SK-N-SH treated with all-trans-retinoic acid at 6 μM for 48 hours (cell line): ENCODE measurements around the gene MAN1A2.

ENCODE experiments used
- ATAC-seq: fragments of 200-7000 bp; cut with Tn5 transposase; 3 replicates; pipeline ENCODE4 v1.9.1; 2020; ENCODE audit warnings: mild to moderate bottlenecking, moderate library complexity
- ARNTL ChIP-seq: fragments of 450-650 bp; formaldehyde crosslinking; IDR thresholded peaks from 2 replicates; pipeline ENCODE4 v1.5.0; 2020; ENCODE audit warnings: low read depth, mild to moderate bottlenecking, moderate library complexity, borderline replicate concordance
- BACH2 ChIP-seq: fragments of 250-450 bp; sonication (Bioruptor Pico); IDR thresholded peaks from 2 replicates; pipeline ENCODE4 v1.9.0; 2021; ENCODE audit warnings: mild to moderate bottlenecking, borderline replicate concordance
- CSDC2 ChIP-seq: fragments of 250-450 bp; sonication (Bioruptor Pico); IDR thresholded peaks from 2 replicates; pipeline ENCODE4 v1.5.0; 2020; ENCODE audit warnings: mild to moderate bottlenecking, moderate library complexity
- ESRRG ChIP-seq: fragments of 250-450 bp; sonication (Bioruptor Pico); IDR thresholded peaks from 2 replicates; pipeline ENCODE4 v1.6.1; 2021; ENCODE audit warnings: mild to moderate bottlenecking
- GLIS3 ChIP-seq: fragments of 250-450 bp; sonication (Bioruptor Pico); IDR thresholded peaks from 2 replicates; pipeline ENCODE4 v1.5.0; 2020; ENCODE audit warnings: mild to moderate bottlenecking, moderate library complexity
- ISL1 ChIP-seq: fragments of 250-450 bp; sonication (Bioruptor Pico); IDR thresholded peaks from 2 replicates; pipeline ENCODE4 v2.1.2; 2022; ENCODE audit warnings: mild to moderate bottlenecking, moderate library complexity
- OSR1 ChIP-seq: fragments of 250-450 bp; sonication (Bioruptor Pico); IDR thresholded peaks from 2 replicates; pipeline ENCODE4 v1.8.0; 2022; ENCODE audit warnings: moderate library complexity, mild to moderate bottlenecking, inconsistent platforms
- PPARA ChIP-seq: fragments of 250-450 bp; sonication (Bioruptor Pico); IDR thresholded peaks from 2 replicates; pipeline ENCODE4 v1.5.0; 2020; ENCODE audit warnings: mild to moderate bottlenecking, borderline replicate concordance
- RARB ChIP-seq: fragments of 250-450 bp; sonication (Bioruptor Pico); IDR thresholded peaks from 2 replicates; pipeline ENCODE4 v1.8.0; 2021; ENCODE audit warnings: mild to moderate bottlenecking, moderate library complexity
- SNAI2 ChIP-seq: fragments of 250-450 bp; sonication (Bioruptor Pico); IDR thresholded peaks from 2 replicates; pipeline ENCODE4 v1.5.0; 2020; ENCODE audit warnings: mild to moderate bottlenecking, moderate library complexity
- TCF4 ChIP-seq: fragments of 250-450 bp; sonication (Bioruptor Pico); IDR thresholded peaks from 2 replicates; pipeline ENCODE4 v1.8.0; 2021; ENCODE audit warnings: mild to moderate bottlenecking, moderate library complexity, borderline replicate concordance
- TOX ChIP-seq: fragments of 250-450 bp; sonication (Bioruptor Pico); IDR thresholded peaks from 2 replicates; pipeline ENCODE4 v1.8.0; 2021; ENCODE audit warnings: mild to moderate bottlenecking, moderate library complexity, borderline replicate concordance
- ZC3H10 ChIP-seq: fragments of 250-450 bp; sonication (Bioruptor Pico); IDR thresholded peaks from 2 replicates; pipeline ENCODE4 v1.5.1; 2021; ENCODE audit warnings: mild to moderate bottlenecking, moderate library complexity
- ZFP3 ChIP-seq: fragments of 250-450 bp; sonication (Bioruptor Pico); IDR thresholded peaks from 2 replicates; pipeline ENCODE4 v1.5.0; 2020; ENCODE audit warnings: mild to moderate bottlenecking, moderate library complexity
- ZFP30 ChIP-seq: fragments of 450-650 bp; formaldehyde crosslinking; IDR thresholded peaks from 2 replicates; pipeline ENCODE4 v1.5.0; 2022; ENCODE audit warnings: mild to moderate bottlenecking, moderate library complexity
- ZNF70 ChIP-seq: fragments of 450-650 bp; formaldehyde crosslinking; IDR thresholded peaks from 2 replicates; pipeline ENCODE4 v1.5.0; 2020; ENCODE audit warnings: mild to moderate bottlenecking, moderate library complexity
- ZNF8 ChIP-seq: fragments of 450-650 bp; formaldehyde crosslinking; IDR thresholded peaks from 2 replicates; pipeline ENCODE4 v1.5.0; 2020; ENCODE audit warnings: mild to moderate bottlenecking, moderate library complexity
- TF ChIP-seq, protein P1 (sequence below): fragments of 250-450 bp; sonication (Bioruptor Pico); IDR thresholded peaks from 2 replicates; pipeline ENCODE4 v1.8.0; 2020; ENCODE audit warnings: mild to moderate bottlenecking, moderate library complexity, borderline replicate concordance
- TF ChIP-seq, protein P2 (sequence below): fragments of 250-450 bp; sonication (Bioruptor Pico); IDR thresholded peaks from 2 replicates; pipeline ENCODE4 v1.8.0; 2021; ENCODE audit warnings: low read depth, mild to moderate bottlenecking, moderate library complexity, borderline replicate concordance
- TF ChIP-seq, protein P3 (sequence below): fragments of 250-450 bp; sonication (Bioruptor Pico); IDR thresholded peaks from 2 replicates; pipeline ENCODE4 v1.5.1; 2020; ENCODE audit warnings: low read depth, mild to moderate bottlenecking, moderate library complexity
- TF ChIP-seq, protein P4 (sequence below): fragments of 250-450 bp; sonication (Bioruptor Pico); IDR thresholded peaks from 2 replicates; pipeline ENCODE4 v1.5.0; 2020; ENCODE audit warnings: mild to moderate bottlenecking, moderate library complexity
- TF ChIP-seq, protein P5 (sequence below): fragments of 250-450 bp; sonication (Bioruptor Pico); IDR thresholded peaks from 2 replicates; pipeline ENCODE4 v1.5.1; 2021; ENCODE audit warnings: mild to moderate bottlenecking, moderate library complexity

MAN1A2 gene

DNA sequence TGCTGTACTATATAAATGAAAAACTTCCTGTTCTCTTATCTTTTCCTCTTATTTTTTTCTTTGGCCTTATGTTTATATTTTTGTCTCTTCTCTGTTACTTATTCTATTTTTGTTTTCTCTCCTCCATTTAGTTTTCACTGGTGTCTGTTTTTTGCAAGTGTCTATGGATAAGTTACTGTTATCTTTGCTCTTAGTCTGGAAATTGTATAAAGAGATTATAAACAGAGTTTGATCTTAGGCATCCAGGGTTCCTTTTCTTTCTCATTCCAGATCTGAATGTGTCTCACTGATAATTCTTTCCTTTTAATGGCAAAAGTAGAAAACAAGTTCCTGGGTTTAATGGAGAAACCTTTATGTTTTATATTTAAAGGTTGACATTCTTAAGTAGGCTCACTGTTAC, 34.5 kb downstream of the MAN1A2 start:
- TF ChIP-seq RARB (CRISPR knock-in tag) = no peak
- TF ChIP-seq ZNF8 (CRISPR knock-in tag) = no peak
- TF ChIP-seq ZC3H10 = no peak
- TF ChIP-seq, protein P1, sequence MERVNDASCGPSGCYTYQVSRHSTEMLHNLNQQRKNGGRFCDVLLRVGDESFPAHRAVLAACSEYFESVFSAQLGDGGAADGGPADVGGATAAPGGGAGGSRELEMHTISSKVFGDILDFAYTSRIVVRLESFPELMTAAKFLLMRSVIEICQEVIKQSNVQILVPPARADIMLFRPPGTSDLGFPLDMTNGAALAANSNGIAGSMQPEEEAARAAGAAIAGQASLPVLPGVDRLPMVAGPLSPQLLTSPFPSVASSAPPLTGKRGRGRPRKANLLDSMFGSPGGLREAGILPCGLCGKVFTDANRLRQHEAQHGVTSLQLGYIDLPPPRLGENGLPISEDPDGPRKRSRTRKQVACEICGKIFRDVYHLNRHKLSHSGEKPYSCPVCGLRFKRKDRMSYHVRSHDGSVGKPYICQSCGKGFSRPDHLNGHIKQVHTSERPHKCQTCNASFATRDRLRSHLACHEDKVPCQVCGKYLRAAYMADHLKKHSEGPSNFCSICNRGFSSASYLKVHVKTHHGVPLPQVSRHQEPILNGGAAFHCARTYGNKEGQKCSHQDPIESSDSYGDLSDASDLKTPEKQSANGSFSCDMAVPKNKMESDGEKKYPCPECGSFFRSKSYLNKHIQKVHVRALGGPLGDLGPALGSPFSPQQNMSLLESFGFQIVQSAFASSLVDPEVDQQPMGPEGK = no peak
- no peak for TF ChIP-seq ISL1 (CRISPR knock-in tag)
- no peak for TF ChIP-seq GLIS3 (CRISPR knock-in tag)
- no peak for TF ChIP-seq OSR1 (CRISPR knock-in tag)
- no peak for TF ChIP-seq TOX (CRISPR knock-in tag)
- TF ChIP-seq, protein P2, sequence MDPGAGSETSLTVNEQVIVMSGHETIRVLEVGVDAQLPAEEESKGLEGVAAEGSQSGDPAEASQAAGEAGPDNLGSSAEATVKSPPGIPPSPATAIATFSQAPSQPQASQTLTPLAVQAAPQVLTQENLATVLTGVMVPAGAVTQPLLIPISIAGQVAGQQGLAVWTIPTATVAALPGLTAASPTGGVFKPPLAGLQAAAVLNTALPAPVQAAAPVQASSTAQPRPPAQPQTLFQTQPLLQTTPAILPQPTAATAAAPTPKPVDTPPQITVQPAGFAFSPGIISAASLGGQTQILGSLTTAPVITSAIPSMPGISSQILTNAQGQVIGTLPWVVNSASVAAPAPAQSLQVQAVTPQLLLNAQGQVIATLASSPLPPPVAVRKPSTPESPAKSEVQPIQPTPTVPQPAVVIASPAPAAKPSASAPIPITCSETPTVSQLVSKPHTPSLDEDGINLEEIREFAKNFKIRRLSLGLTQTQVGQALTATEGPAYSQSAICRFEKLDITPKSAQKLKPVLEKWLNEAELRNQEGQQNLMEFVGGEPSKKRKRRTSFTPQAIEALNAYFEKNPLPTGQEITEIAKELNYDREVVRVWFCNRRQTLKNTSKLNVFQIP (CRISPR knock-in tag) = no peak
- TF ChIP-seq SNAI2 (CRISPR knock-in tag) = no peak
- TF ChIP-seq BACH2 (CRISPR knock-in tag) = no peak
- TF ChIP-seq, protein P3, sequence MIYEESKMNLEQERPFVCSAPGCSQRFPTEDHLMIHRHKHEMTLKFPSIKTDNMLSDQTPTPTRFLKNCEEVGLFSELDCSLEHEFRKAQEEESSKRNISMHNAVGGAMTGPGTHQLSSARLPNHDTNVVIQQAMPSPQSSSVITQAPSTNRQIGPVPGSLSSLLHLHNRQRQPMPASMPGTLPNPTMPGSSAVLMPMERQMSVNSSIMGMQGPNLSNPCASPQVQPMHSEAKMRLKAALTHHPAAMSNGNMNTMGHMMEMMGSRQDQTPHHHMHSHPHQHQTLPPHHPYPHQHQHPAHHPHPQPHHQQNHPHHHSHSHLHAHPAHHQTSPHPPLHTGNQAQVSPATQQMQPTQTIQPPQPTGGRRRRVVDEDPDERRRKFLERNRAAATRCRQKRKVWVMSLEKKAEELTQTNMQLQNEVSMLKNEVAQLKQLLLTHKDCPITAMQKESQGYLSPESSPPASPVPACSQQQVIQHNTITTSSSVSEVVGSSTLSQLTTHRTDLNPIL (CRISPR knock-in tag) = no peak
- no peak for TF ChIP-seq ZFP3 (CRISPR knock-in tag)
- TF ChIP-seq PPARA (CRISPR knock-in tag) = no peak
- TF ChIP-seq TCF4 = no peak
- ATAC-seq = no peak

DNA sequence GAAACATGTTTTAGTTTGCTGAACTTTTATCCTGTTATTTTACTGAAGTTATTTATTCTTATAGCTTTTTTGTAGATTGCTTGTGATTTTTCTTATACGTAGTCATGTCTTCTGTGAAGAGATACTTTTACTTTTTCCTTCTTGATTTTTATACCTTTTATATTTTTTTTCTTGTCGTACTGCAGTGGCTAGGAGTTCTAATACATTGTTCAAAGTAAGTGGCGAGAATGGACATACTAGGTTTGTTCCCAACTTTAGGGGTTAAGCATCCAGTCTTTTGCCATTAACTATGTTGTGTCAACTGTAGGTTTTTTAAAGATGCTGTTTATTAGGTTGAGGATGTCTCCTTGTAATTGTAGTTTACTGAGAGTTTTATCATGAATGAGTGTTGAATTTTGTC, 36.3 kb downstream of the MAN1A2 start:
- TF ChIP-seq TCF4 (no peak), CSDC2 (CRISPR knock-in tag) (no peak), ZC3H10 (no peak), ARNTL (CRISPR knock-in tag) (no peak), ZNF8 (CRISPR knock-in tag) (no peak), ISL1 (CRISPR knock-in tag) (no peak), TOX (CRISPR knock-in tag) (no peak), ESRRG (CRISPR knock-in tag) (no peak), SNAI2 (CRISPR knock-in tag) (no peak)
- TF ChIP-seq, protein P4, sequence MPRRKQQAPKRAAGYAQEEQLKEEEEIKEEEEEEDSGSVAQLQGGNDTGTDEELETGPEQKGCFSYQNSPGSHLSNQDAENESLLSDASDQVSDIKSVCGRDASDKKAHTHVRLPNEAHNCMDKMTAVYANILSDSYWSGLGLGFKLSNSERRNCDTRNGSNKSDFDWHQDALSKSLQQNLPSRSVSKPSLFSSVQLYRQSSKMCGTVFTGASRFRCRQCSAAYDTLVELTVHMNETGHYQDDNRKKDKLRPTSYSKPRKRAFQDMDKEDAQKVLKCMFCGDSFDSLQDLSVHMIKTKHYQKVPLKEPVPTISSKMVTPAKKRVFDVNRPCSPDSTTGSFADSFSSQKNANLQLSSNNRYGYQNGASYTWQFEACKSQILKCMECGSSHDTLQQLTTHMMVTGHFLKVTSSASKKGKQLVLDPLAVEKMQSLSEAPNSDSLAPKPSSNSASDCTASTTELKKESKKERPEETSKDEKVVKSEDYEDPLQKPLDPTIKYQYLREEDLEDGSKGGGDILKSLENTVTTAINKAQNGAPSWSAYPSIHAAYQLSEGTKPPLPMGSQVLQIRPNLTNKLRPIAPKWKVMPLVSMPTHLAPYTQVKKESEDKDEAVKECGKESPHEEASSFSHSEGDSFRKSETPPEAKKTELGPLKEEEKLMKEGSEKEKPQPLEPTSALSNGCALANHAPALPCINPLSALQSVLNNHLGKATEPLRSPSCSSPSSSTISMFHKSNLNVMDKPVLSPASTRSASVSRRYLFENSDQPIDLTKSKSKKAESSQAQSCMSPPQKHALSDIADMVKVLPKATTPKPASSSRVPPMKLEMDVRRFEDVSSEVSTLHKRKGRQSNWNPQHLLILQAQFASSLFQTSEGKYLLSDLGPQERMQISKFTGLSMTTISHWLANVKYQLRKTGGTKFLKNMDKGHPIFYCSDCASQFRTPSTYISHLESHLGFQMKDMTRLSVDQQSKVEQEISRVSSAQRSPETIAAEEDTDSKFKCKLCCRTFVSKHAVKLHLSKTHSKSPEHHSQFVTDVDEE (CRISPR knock-in tag) = no peak
- TF ChIP-seq, protein P3 (CRISPR knock-in tag) = no peak
- TF ChIP-seq, protein P5, sequence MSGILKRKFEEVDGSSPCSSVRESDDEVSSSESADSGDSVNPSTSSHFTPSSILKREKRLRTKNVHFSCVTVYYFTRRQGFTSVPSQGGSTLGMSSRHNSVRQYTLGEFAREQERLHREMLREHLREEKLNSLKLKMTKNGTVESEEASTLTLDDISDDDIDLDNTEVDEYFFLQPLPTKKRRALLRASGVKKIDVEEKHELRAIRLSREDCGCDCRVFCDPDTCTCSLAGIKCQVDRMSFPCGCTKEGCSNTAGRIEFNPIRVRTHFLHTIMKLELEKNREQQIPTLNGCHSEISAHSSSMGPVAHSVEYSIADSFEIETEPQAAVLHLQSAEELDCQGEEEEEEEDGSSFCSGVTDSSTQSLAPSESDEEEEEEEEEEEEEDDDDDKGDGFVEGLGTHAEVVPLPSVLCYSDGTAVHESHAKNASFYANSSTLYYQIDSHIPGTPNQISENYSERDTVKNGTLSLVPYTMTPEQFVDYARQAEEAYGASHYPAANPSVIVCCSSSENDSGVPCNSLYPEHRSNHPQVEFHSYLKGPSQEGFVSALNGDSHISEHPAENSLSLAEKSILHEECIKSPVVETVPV (CRISPR knock-in tag) = no peak
- TF ChIP-seq, all 23 proteins: peak for 0
- no peak for ATAC-seq

DNA sequence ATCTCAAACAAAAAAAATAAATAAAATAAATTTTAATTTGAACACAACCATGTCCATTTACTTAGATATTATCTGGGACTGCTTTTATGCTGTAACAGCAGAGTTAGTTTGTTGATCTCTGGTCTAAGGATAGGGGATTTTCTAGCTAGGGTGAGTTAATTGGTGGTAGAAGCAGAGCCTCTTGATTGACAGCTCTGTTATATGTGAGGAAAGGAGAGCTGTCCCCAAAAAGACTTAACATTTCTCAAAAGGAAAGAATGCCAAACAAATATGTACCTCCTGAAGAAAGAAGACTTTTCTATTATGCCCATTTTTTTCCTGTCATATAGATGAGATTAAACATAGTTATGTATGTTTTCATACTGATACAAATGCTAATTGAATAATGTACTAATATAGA, 37.8 kb downstream of the MAN1A2 start:
- no peak for ATAC-seq
- no peak for TF ChIP-seq ARNTL (CRISPR knock-in tag)
- no peak for TF ChIP-seq SNAI2 (CRISPR knock-in tag)
- TF ChIP-seq GLIS3 (CRISPR knock-in tag) = no peak
- no peak for TF ChIP-seq ZFP3 (CRISPR knock-in tag)
- TF ChIP-seq ZFP30 = no peak
- TF ChIP-seq, protein P3 (CRISPR knock-in tag) = no peak
- no peak for TF ChIP-seq ZNF70 (CRISPR knock-in tag)
- TF ChIP-seq, all 23 proteins: peak for 0
